GM19372 (cell line): ENCODE data around the gene STX18.
"Not testable (repeated sequence)": the region's sequence is repeated elsewhere in the genome, so short reads cannot be mapped to it uniquely, and the experiment has no call there.

Experiments
- ATAC-seq: cut with Tn5 transposase; IDR thresholded peaks from one replicate; pipeline ENCODE4 v1.9.1; 2021; ENCODE audit warnings: mild to moderate bottlenecking, low read depth, moderate library complexity; ENCODE audit not compliant: unreplicated experiment

Gene STX18

DNA sequence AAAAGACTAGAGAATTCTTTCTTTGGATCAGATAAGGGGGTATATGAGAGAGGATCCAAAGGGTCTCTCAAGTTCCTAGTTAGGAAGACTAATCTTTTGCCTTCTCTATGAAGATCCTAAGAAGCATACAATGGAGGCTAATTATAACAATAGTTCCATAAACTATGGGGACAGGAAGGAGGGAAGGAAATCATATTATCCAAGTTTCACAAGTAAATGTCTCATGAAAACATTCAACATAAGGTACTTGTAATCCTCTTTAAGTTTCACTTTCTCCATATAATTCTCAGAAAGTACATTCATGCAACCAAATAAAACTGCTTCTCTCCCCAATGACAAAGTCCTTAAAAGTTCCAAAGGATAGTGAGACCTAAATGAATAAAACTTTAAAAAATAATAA lies 27.1 kb downstream of the STX18 start:
- no peak for ATAC-seq

GRCh38 chr4:4512282-4512681 lies 29.6 kb downstream of the STX18 start:
- no peak for ATAC-seq

DNA sequence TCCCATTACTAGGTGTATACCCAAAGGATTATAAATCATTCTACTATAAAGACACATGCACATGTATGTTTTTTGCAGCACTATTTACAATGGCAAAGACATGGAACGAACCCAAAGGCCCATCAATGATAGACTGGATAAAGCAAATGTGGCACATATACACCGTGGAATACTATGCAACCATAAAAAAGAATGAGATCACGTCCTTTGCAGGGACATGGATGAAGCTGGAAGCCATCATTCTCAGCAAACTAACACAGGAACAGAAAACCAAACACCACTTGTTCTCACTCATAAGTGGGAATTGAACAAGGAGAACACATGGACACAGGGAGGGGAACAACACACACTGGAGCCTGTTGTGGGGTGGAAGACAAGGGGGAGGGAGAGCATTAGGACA lies 31.2 kb downstream of the STX18 start:
- not testable (repeated sequence) for ATAC-seq

GRCh38 chr4:4509521-4509920 lies 32.3 kb downstream of the STX18 start:
- ATAC-seq, result no peak

- no peak for ATAC-seq
These were observed 33.9 kb downstream of the STX18 start for GRCh38 chr4:4507923-4508322.

DNA sequence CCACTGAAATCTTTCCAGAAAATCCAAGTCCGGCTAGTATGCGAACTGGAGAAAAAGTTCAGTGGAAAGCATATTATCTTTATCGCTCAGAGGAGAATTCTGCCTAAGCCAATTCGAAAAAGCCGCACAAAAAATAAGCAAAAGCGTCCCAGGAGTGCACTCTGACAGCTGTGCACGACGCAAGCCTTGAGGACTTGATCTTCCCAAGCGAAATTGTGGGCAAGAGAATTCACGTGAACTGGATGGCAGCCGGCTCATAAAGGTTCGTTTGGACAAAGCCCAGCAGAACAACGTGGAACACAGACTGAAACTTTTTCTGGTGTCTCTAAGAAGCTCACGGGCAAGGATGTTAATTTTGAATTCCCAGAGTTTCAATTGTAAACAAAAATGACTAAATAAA lies 34.4 kb downstream of the STX18 start:
- no peak for ATAC-seq

GRCh38 chr4:4506961-4507360 lies 34.9 kb downstream of the STX18 start:
- ATAC-seq, result no peak

- not testable (repeated sequence) for ATAC-seq
These were observed 36.6 kb downstream of the STX18 start for GRCh38 chr4:4505211-4505610.

- no peak for ATAC-seq
These were observed 37.1 kb downstream of the STX18 start for GRCh38 chr4:4504783-4505182.

- ATAC-seq, result no peak
These were observed 39.0 kb downstream of the STX18 start for GRCh38 chr4:4502694-4503311.

GRCh38 chr4:4501679-4502078 lies 40.2 kb downstream of the STX18 start:
- no peak for ATAC-seq

GRCh38 chr4:4499438-4500123 lies 42.3 kb downstream of the STX18 start:
- no peak for ATAC-seq

DNA sequence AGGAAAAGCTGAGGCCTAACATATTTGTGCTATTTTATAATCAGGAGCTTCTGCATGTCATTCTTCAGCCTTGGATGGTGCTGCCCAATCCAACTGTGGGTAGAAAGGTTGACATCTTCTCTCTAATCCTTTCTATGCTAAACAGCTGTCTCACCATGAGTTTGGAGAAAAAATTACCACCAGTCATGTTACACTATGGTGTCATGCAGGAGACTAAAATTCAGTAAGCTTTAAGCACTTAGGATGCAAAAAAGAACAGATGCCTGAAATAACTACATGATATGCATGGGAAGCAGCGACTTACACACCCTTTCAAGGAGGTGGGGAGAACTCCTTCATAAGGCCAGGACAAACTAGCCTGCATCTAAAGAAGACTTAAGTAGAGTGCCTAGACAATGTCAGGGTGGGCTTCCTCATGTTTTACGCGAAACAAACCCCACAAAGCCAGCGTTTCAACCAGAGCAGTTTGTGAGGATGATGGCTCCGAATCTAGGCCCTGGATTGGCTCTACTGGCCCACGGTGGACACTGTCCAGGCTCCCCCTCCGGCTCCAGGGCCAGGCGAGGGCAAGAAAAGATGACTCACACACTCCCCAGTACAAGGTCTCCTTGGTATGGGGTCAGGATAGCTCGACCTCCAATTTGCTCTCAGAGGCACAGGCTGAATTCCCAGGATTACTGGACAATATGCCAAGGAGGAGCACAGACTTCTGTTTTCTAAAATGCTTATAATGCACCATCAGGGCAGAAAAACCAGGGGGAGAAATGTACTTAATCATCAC lies 45.1 kb downstream of the STX18 start:
- ATAC-seq, result no peak

DNA sequence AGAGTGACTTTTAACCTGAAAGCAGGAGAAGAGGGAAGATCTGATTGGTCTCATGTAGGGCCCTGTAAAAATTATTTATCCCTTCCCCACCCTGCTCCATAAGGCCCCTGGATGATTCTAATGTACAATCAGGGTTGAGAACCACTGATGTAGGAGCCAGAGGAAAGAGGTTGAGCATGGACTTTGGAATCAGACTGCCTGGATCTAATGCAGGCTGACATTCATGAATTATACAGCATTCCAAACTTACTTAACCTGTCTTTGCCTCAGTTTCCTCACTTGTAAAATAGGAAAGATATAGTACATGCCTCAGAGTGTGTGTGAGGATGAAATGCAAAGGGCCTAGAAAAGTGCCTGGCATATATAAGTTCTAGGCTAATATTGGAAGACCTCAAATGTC lies 47.0 kb downstream of the STX18 start:
- ATAC-seq, result no peak

DNA sequence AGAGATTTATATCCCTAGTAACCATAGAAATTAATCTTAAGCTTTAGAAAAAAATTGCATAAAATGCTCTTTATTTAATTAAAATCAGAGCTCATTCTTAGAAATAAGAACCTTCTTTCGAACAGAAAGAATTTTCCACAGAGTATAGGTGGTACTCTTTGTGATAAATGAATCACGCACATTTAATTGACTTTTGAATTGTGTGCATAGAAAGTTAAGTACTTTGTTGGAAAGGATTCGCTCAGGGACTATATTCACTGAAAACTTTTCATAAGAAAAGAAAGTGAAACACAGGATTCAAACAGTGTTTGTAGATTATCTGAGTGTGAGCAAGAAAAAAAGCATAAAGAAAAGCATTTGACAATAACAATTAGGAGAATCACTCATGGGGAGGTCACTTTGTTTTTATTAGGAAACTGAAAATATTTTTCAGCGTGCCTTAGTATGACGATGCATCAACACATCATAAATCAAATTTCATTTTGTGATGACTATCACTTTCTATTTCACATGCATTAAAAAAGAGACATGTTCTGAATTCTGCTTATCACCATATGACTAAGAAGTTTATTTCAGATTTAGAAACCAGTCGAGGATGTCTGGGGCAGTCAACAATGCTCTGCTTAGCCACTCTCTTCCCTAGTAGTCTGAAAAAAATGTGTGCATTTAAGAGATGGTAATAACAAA lies 49.5 kb downstream of the STX18 start:
- ATAC-seq, result peak; percentile 49

DNA sequence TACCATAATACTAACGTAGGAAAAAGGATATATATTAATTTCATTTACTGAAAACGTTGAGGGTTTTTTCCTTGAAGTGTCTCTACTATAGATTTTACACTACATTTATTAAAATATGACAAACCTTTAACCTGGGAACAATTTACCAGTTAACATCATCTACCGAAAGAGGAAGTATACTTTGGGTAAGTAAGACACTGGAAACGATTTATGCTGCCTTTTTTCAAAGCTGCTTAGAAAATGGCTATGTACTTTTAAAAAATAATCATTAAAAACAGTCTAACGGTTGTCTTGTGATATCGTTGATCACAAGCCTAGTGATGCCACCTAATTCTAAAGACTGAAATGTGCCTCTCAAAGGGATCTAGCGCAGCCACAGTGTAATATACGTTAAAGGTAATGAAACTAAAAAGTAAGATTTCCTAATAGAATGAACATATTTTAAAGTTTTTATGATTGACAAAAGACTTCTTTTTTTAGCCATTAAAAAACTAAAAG lies 50.4 kb downstream of the STX18 start:
- ATAC-seq, result no peak

- no peak for ATAC-seq
These were observed 51.0 kb downstream of the STX18 start for GRCh38 chr4:4490816-4491215.

DNA sequence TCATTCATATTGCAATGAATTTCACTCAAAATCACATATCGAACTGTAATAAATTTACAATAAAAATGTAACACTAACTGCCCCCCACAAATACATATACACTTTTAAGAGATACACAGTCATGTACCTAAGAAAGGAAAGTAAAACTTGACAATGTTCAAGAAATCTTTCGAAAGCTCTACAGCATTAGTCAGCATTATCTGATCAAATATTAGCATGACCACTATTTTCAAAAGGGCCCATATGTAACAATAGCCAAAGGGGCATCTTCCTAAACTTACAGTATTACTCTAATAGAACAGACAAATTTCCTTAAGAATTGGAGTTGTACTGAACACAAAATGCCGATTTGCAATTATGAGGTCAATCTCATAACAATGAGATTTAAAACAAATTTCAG lies 51.8 kb downstream of the STX18 start:
- no peak for ATAC-seq

- peak; percentile 81 for ATAC-seq
These were observed 53.1 kb downstream of the STX18 start for GRCh38 chr4:4488405-4489404.

- no peak for ATAC-seq
These were observed 54.9 kb downstream of the STX18 start for GRCh38 chr4:4486969-4487368.
